Activated T-helper 2 cell treated with anti-CD3 and anti-CD28 coated beads, Interferon-gamma antibody, Interleukin-2, Interleukin-4, amounts not matched to agents 10 μg/mL and 5 μg/mL and 100 μg/mL, durations not matched to agents 14 hours and 24 hours and 36 hours (primary cell): Measurements from ENCODE around the gene POLR3GL. TPM values are rescaled to one million over a fixed set of nuclear protein-coding genes. Genes with fewer than 3 reads are reported as not detected.
A peak's percentile ranks its signal among the peaks of the same experiment; 100 is the strongest.
"Not testable (repeated sequence)": the region's sequence is repeated elsewhere in the genome, so short reads cannot be mapped to it uniquely, and the experiment has no call there.

ENCODE experiments used
- DNase-seq: peaks from one replicate; pipeline ENCODE4 v3.0.0; 2021; ENCODE audit warnings: low spot score
- H3K27ac Mint-ChIP-seq: one replicate; pipeline ENCODE4 v1.8.0; 2021; ENCODE audit warnings: mixed read lengths
- H3K27me3 Mint-ChIP-seq: one replicate; pipeline ENCODE4 v1.8.0; 2021; ENCODE audit warnings: low read depth, mixed read lengths
- H3K36me3 Mint-ChIP-seq: one replicate; pipeline ENCODE4 v1.8.0; 2021; ENCODE audit warnings: low read depth, mixed read lengths
- H3K4me1 Mint-ChIP-seq: one replicate; pipeline ENCODE4 v1.8.0; 2021; ENCODE audit warnings: low read depth, mixed read lengths
- H3K4me3 Mint-ChIP-seq: one replicate; pipeline ENCODE4 v1.8.0; 2021; ENCODE audit warnings: low read depth, mild to moderate bottlenecking, moderate library complexity, mixed read lengths
- H3K9me3 Mint-ChIP-seq: one replicate; pipeline ENCODE4 v1.8.0; 2021; ENCODE audit warnings: mixed read lengths
- intact Hi-C: fragments of 100-400 bp; cut with micrococcal nuclease; formaldehyde crosslinking; loops from one replicate; pipeline ENCODE4 v1.15.1; 2023
- total RNA-seq: library from RNA; stranded (reverse); gene quantifications from 2 replicates; pipeline ENCODE4 v1.2.3, GENCODE V29; 2022

Gene POLR3GL
- total RNA-seq, 1 donor from 2014 or later: 14.7 TPM

DNA sequence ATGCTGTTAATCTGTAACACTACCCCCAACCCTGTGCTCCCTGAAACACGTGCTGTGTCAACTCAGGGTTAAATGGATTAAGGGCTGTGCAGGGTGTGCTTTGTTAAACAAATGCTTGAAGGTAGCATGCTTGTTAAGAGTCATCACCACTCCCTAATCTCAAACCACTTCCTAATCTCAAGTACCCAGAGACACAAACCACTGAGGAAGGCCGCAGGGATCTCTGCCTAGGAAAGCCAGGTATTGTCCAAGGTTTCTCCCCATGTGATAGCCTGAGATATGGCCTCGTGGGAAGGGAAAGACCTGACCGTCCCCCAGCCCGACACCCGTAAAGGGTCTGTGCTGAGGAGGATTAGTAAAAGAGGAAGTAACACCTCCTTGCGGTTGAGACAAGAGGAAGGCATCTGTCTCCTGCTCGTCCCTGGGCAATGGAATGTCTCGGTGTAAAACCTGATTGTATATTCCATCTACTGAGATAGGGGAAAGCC, 31.9 kb upstream of the POLR3GL start:
- intact Hi-C loops, H3K4me3 Mint-ChIP-seq, H3K9me3 Mint-ChIP-seq, H3K27me3 Mint-ChIP-seq: not testable (repeated sequence)
- peaks cover 17% of the 10 kb centered on the region for H3K4me1 Mint-ChIP-seq
- peak overlapping the region; percentile 70 for H3K27ac Mint-ChIP-seq
- H3K36me3 Mint-ChIP-seq: peaks cover 37% of the 10 kb centered on the region
- peak; percentile 24 for DNase-seq

GRCh38 chr1:145935708-145936107, 28.8 kb upstream of the POLR3GL start:
- intact Hi-C loops: no loop called here
- H3K27ac Mint-ChIP-seq: no peak overlapping the region
- H3K9me3 Mint-ChIP-seq: no peaks in the 10 kb centered on the region
- peaks cover 16% of the 10 kb centered on the region for H3K4me1 Mint-ChIP-seq
- H3K27me3 Mint-ChIP-seq: no peaks in the 10 kb centered on the region
- H3K36me3 Mint-ChIP-seq: peaks cover 43% of the 10 kb centered on the region
- DNase-seq: no peak
- H3K4me3 Mint-ChIP-seq: no peak overlapping the region

GRCh38 chr1:145936247-145936646, 28.2 kb upstream of the POLR3GL start:
- Mint-ChIP-seq H3K27ac (no peak overlapping the region), H3K9me3 (no peaks in the 10 kb centered on the region), H3K4me3 (no peak overlapping the region), H3K4me1 (peaks cover 16% of the 10 kb centered on the region), H3K27me3 (no peaks in the 10 kb centered on the region), H3K36me3 (peaks cover 41% of the 10 kb centered on the region)
- intact Hi-C loops: no loop called here
- DNase-seq: no peak

DNA sequence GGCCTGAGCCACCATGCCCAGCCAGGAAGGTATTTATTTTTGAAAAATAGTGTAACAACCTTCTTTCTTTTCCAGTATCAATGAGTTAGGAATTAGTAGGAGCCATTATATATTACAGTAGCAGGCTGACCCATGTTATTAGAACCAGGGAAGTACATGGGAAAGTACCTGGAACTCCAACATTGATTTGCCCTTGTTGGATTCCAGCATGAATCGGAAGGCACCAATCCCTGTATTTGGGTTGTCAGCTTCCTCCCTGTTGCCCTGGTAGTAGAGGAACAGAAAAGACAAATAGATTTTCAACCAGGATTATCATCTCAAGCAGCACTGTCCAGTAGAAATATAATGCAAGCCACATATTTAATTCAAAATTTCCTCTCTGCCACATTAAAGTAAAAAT, 27.1 kb upstream of the POLR3GL start:
- Mint-ChIP-seq H3K4me1 (peaks cover 10% of the 10 kb centered on the region), H3K4me3 (no peak overlapping the region), H3K27ac (no peak overlapping the region), H3K27me3 (no peaks in the 10 kb centered on the region), H3K9me3 (no peaks in the 10 kb centered on the region), H3K36me3 (peaks cover 43% of the 10 kb centered on the region)
- intact Hi-C loops: no loop called here
- no peak for DNase-seq

DNA sequence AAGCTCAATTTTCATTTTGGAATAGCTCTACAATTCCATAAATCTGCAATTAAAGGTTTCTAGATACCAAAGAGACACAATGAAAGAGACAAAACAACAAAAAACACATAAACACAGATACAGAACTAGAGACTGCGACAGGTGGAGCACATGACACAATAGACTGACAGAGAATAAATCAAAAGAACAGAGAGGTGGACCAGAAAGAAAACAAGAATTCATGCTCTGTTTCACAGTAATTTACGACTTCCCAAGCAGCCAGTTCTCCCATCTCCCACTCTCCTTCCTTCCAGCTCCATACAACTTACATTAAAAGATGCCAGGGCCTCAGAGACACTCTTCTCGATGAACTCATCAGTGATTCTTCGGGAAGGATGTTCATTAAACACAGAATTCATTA, 22.1 kb upstream of the POLR3GL start:
- no peaks in the 10 kb centered on the region for H3K9me3 Mint-ChIP-seq
- H3K36me3 Mint-ChIP-seq: peaks cover 46% of the 10 kb centered on the region
- H3K4me1 Mint-ChIP-seq: peaks cover 2% of the 10 kb centered on the region
- H3K4me3 Mint-ChIP-seq: no peak overlapping the region
- H3K27me3 Mint-ChIP-seq: no peaks in the 10 kb centered on the region
- no peak overlapping the region for H3K27ac Mint-ChIP-seq
- no peak for DNase-seq
- intact Hi-C loops: no loop called here

GRCh38 chr1:145942871-145943270, 21.6 kb upstream of the POLR3GL start:
- intact Hi-C loops: no loop called here
- peaks cover 43% of the 10 kb centered on the region for H3K36me3 Mint-ChIP-seq
- no peak overlapping the region for H3K4me3 Mint-ChIP-seq
- H3K4me1 Mint-ChIP-seq: peaks cover 2% of the 10 kb centered on the region
- no peaks in the 10 kb centered on the region for H3K27me3 Mint-ChIP-seq
- no peak overlapping the region for H3K27ac Mint-ChIP-seq
- no peaks in the 10 kb centered on the region for H3K9me3 Mint-ChIP-seq
- no peak for DNase-seq

DNA sequence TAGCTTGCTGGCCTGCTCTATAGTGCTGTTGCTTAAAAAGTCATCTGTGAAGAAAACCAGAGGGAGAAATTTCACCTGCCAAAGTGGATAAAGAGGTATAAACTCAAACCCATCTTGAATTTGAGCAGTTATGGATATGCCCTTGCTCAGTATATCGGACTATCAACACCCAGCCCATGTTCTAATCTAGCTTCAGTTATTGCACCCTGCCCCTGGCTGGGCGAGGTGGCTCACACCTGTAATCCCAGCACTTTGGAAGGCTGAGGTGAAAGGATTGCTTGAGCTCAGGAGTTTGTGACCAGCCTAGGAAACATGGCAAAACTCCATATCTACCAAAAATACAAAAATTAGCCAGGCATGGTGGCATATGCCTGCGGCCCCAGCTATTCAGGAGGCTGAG, 20.0 kb upstream of the POLR3GL start:
- intact Hi-C loops: no loop called here
- H3K4me3 Mint-ChIP-seq: no peak overlapping the region
- peaks cover 38% of the 10 kb centered on the region for H3K36me3 Mint-ChIP-seq
- H3K27ac Mint-ChIP-seq: no peak overlapping the region
- no peak for DNase-seq
- no peaks in the 10 kb centered on the region for H3K9me3 Mint-ChIP-seq
- H3K27me3 Mint-ChIP-seq: no peaks in the 10 kb centered on the region
- peaks cover 5% of the 10 kb centered on the region for H3K4me1 Mint-ChIP-seq

DNA sequence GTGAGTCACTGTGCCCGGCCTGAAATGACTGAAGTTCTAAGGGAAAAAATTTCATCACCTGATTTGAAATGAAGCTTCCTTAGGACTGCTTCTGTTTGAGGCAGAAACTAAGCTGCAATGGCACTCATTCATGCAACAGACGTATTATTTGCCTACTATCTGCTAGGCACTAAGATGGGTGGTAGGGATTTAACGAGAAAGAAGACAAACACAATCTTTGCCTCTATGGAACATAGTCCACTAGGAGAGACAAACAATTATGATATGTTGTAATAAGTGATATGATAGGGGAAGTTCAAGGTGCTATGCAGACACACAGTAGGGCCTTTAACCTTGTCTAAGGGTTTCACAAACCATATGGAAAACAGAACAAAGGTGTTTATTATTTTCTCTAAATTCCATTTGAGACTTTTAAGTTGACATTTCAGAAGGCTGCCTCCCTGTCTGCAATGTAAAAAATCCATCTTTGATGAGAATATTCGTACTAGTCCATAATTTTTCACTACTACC, 18.0 kb upstream of the POLR3GL start:
- no peaks in the 10 kb centered on the region for H3K27me3 Mint-ChIP-seq
- no peak overlapping the region for H3K4me3 Mint-ChIP-seq
- H3K9me3 Mint-ChIP-seq: no peaks in the 10 kb centered on the region
- intact Hi-C loops: no loop called here
- no peak overlapping the region for H3K27ac Mint-ChIP-seq
- peaks cover 46% of the 10 kb centered on the region for H3K36me3 Mint-ChIP-seq
- no peak for DNase-seq
- peaks cover 18% of the 10 kb centered on the region for H3K4me1 Mint-ChIP-seq

GRCh38 chr1:145947551-145947950, 16.9 kb upstream of the POLR3GL start:
- Mint-ChIP-seq H3K27ac (no peak overlapping the region), H3K9me3 (no peaks in the 10 kb centered on the region), H3K27me3 (no peaks in the 10 kb centered on the region), H3K4me1 (peaks cover 25% of the 10 kb centered on the region), H3K36me3 (peaks cover 48% of the 10 kb centered on the region), H3K4me3 (no peak overlapping the region)
- no peak for DNase-seq
- intact Hi-C loops: no loop called here

GRCh38 chr1:145949219-145949618, 15.3 kb upstream of the POLR3GL start:
- peaks cover 45% of the 10 kb centered on the region for H3K36me3 Mint-ChIP-seq
- H3K27ac Mint-ChIP-seq: no peak overlapping the region

GRCh38 chr1:145951526-145951925, 13.0 kb upstream of the POLR3GL start:
- intact Hi-C loops: no loop called here
- Mint-ChIP-seq H3K27ac (no peak overlapping the region), H3K4me1 (peaks cover 46% of the 10 kb centered on the region), H3K4me3 (no peak overlapping the region), H3K27me3 (no peaks in the 10 kb centered on the region), H3K36me3 (peaks cover 39% of the 10 kb centered on the region), H3K9me3 (no peaks in the 10 kb centered on the region)
- DNase-seq: no peak

More at GRCh38 chr1:145949219-145949618, 15.3 kb upstream of the POLR3GL start:
- Mint-ChIP-seq H3K9me3 (no peaks in the 10 kb centered on the region), H3K27me3 (no peaks in the 10 kb centered on the region), H3K4me3 (no peak overlapping the region), H3K4me1 (peaks cover 26% of the 10 kb centered on the region)
- intact Hi-C loops: no loop called here
- no peak for DNase-seq

GRCh38 chr1:145952903-145953302, 11.6 kb upstream of the POLR3GL start:
- H3K4me3 Mint-ChIP-seq: no peak overlapping the region
- no peaks in the 10 kb centered on the region for H3K27me3 Mint-ChIP-seq
- H3K9me3 Mint-ChIP-seq: no peaks in the 10 kb centered on the region
- H3K27ac Mint-ChIP-seq: no peak overlapping the region
- H3K36me3 Mint-ChIP-seq: peaks cover 32% of the 10 kb centered on the region
- intact Hi-C loops: no loop called here
- H3K4me1 Mint-ChIP-seq: peaks cover 50% of the 10 kb centered on the region
- no peak for DNase-seq

DNA sequence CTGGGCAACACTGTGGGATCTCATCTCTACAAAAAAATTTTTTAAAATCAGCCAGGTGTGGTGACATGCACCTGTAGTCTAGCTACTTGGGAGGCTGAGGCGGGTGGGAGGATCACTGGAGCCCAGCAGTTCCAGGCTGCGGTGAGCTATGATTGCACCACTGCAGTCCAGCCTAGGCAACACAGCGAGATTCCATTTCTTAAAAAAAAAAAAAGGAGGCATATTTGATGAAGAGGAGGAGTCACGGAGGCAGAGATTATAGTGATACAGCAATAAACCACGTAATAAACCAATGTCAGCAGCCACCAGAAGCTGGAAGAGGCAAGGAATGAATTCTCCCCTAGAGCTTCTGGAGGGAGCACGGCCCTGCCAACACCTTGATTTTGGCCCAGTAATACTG, 10.6 kb upstream of the POLR3GL start:
- Mint-ChIP-seq H3K4me3 (no peak overlapping the region), H3K9me3 (no peaks in the 10 kb centered on the region), H3K27me3 (no peaks in the 10 kb centered on the region), H3K4me1 (peaks cover 59% of the 10 kb centered on the region), H3K27ac (no peak overlapping the region), H3K36me3 (peaks cover 32% of the 10 kb centered on the region)
- intact Hi-C loops: no loop called here
- no peak for DNase-seq

- intact Hi-C loops: no loop called here
- DNase-seq: no peak
- H3K4me3 Mint-ChIP-seq: peak overlapping the region; percentile 32
- peaks cover 59% of the 10 kb centered on the region for H3K4me1 Mint-ChIP-seq
- H3K9me3 Mint-ChIP-seq: no peaks in the 10 kb centered on the region
- H3K27me3 Mint-ChIP-seq: no peaks in the 10 kb centered on the region
- H3K27ac Mint-ChIP-seq: no peak overlapping the region
- peaks cover 29% of the 10 kb centered on the region for H3K36me3 Mint-ChIP-seq
These were observed 9.1 kb upstream of the POLR3GL start for GRCh38 chr1:145955436-145955835.
